ENCODE results near the gene UQCRHL. TPM values are rescaled to one million over a fixed set of nuclear protein-coding genes. Genes with fewer than 3 reads are reported as not detected.
A peak's percentile ranks its signal among the peaks of the same experiment; 100 is the strongest.

The UQCRHL gene
- total RNA-seq, 1 donor from 2014 or later: 6.3 TPM

DNA sequence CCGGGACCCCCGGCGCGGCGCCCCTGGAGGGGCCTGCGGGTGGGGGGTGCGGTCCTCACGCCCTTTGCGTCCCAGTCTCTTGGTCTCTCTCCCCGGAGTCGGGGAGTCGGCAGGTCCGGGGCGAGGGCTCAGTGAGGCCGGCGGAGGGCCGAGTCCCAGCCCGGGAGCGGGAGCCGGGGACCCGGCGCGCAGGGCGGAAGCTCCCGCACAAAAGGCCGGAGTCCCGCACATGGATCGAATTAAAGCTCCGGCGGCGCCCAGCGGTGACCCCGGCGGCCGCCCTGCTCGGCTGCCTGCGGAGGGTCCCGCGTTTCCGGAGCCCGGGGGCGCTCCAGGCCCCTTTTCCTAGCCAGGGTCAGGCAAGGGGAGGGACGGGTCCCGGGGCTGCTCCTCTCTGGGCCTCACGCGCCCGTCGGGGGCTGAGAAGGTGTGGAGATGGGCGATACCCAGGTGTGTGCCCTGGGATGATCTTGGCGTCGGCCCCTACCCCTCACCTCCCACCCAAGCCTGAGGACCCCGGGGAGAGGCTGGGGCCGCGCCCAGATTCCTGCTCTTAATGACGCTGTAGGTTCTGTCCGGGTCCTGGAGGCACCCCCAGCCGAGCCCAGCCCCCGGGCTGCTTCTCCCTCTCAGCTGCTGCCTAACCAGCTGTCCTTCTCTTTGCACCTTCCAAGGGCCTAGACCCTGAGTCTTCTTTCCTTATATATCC, 48.3 kb downstream of the UQCRHL start:
- no peak for DNase-seq (ENCODE audit: low read depth in 2 of 2)

DNA sequence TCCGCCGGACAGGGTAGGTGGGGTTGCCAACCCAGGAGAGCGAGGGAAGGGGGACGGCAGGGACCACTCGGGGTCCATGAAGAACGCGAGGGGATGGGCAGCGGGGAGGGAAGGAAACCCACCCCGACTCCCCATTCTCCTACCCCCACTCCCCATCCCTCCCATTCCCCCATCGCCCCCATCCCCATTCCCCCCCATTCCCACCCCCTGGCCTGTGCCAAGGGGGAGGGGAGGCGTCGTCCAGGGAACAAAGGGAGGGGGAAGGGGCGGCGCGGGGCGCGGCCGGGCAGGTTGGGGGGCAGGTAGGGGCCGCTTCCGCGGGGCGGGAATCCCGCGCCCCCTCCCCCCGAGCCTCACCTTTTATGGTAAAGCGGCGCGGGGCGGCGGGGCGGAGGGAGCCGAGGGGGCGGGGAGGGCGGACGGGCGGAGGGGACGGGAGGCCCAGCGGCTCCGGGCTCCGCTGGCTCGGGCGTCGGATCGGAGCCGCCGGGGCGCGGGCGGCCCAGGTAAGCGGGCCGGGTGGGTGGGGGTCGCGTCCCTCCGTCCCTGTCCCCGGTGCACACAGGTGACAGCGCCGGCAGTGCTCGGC, 49.0 kb downstream of the UQCRHL start, which contains the start of gene FBLIM1:
TSS of gene FBLIM1 (plus strand) at position 453 of the 589 bp plus-strand sequence. CDS start 6,189 bp downstream, outside the sequence.
- peak in 1 of 2 donors; percentile 69 for DNase-seq (ENCODE audit: low read depth in 2 of 2)

DNA sequence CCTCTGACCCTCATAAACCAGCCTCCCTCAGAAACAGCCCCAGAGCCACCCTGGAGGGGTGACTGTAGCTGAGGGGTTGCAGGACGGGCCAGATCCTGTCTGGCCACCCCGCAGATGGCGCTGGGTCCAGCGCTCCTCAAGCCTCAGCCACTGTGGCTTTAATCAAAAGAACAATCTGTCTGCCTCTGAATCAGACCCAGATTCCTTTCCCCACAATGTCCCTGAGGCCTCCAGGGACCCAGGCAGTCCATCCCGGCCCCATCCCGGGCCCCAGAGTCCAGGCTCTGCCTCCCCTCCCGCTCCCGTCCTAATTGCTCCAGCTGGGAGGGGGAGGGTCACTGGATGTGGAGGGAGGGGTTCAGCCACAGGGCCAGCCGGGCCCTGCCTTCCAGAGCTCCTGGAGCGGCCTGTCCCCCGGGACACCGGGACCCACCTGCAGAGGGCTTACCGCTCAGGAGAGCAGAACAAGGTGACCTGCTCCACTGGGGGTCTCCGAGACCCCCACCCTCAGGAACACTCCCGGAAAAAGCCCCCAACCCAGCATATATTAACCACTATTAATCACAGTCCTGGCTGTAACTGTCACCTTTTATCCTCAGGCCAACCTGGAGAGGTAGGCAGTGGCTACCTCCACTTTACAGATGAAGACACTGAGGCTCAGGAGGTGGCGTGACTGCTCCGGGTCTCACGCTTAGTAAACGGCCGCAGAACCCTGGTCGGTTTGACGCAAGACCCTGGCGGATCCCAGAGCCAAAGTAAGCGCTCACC, 49.7 kb downstream of the UQCRHL start:
- peak; percentile 26 to 50 for DNase-seq (ENCODE audit: low read depth in 2 of 2)

Other genes starting within 250 kb of the UQCRHL start
- under 0.01 and 0.44 TPM in 2 replicates for gene AGMAT, start 222.6 kb downstream of the UQCRHL start, total RNA-seq
- 11.1 and 14.3 TPM in 2 replicates for gene DDI2, start 190.2 kb downstream of the UQCRHL start, total RNA-seq
- 34.2 and 44.2 TPM in 2 replicates for gene PLEKHM2, start 123.3 kb downstream of the UQCRHL start, total RNA-seq
- gene SLC25A34, start 71.4 kb downstream of the UQCRHL start, total RNA-seq: 0.22 and 0.60 TPM in 2 replicates
- gene TMEM82, start 65.2 kb downstream of the UQCRHL start, total RNA-seq: not detected in 2 replicates
- gene FBLIM1, start 48.9 kb downstream of the UQCRHL start, total RNA-seq: 110 and 128 TPM in 2 replicates
- gene SPEN, start 40.1 kb upstream of the UQCRHL start, total RNA-seq: 9.8 and 11.3 TPM in 2 replicates
- 28.8 and 49.2 TPM in 2 replicates for gene ZBTB17, start 168.5 kb upstream of the UQCRHL start, total RNA-seq
- 0.44 and 0.99 TPM in 2 replicates for gene SRARP, start 196.6 kb upstream of the UQCRHL start, total RNA-seq
- gene HSPB7, start 210.4 kb upstream of the UQCRHL start, total RNA-seq: not detected in 2 replicates
- not detected in 2 replicates for gene CLCNKA, start 214.4 kb upstream of the UQCRHL start, total RNA-seq
- under 0.01 TPM in 1 of 2 replicates, not detected in the other for gene CLCNKB, start 236.1 kb upstream of the UQCRHL start, total RNA-seq

Data from lung microvascular endothelial cell (primary cell).